Hepatocyte (in vitro differentiated cells): ENCODE measurements around the gene LDB2. TPM values are rescaled to one million over a fixed set of nuclear protein-coding genes. Genes with fewer than 3 reads are reported as not detected.

ENCODE experiments used
- DNase-seq: peaks from one replicate; pipeline ENCODE4 v3.0.0-alpha.2; 2016; ENCODE audit warnings: low spot score
- H2AFZ ChIP-seq: fragments of 200-600 bp; sonication (generic); 2 replicates; pipeline ENCODE4 v1.6.0; 2016; ENCODE audit warnings: antibody characterized with exemption, mild to moderate bottlenecking
- H3K27ac ChIP-seq: fragments of 200-600 bp; sonication (generic); 2 replicates; pipeline ENCODE4 v1.5.1; 2016; ENCODE audit warnings: mild to moderate bottlenecking
- H3K27me3 ChIP-seq: fragments of 200-600 bp; sonication (generic); 2 replicates; pipeline ENCODE4 v1.6.1; 2016
- H3K36me3 ChIP-seq: fragments of 200-600 bp; sonication (generic); replicated peaks from 2 replicates; pipeline ENCODE4 v1.5.1; 2016; ENCODE audit warnings: low read depth; ENCODE audit not compliant: insufficient read depth
- H3K4me1 ChIP-seq: fragments of 200-600 bp; sonication (generic); 2 replicates; pipeline ENCODE4 v1.5.1; 2016; ENCODE audit warnings: mild to moderate bottlenecking, moderate library complexity; ENCODE audit not compliant: insufficient read depth
- H3K4me2 ChIP-seq: fragments of 200-600 bp; sonication (generic); 2 replicates; pipeline ENCODE4 v1.6.0; 2016
- H3K4me3 ChIP-seq: fragments of 200-600 bp; sonication (generic); 2 replicates; pipeline ENCODE4 v1.5.1; 2016; ENCODE audit warnings: mild to moderate bottlenecking
- H3K79me2 ChIP-seq: fragments of 200-600 bp; sonication (generic); 2 replicates; pipeline ENCODE4 v1.6.0; 2017; ENCODE audit warnings: mild to moderate bottlenecking
- H3K9me2 ChIP-seq: fragments of 200-600 bp; sonication (generic); replicated peaks from 2 replicates; pipeline ENCODE4 v1.6.0; 2017; ENCODE audit warnings: mild to moderate bottlenecking; ENCODE audit not compliant: insufficient read depth
- H3K9me3 ChIP-seq: fragments of 200-600 bp; sonication (generic); 2 replicates; pipeline ENCODE4 v1.5.1; 2016; ENCODE audit warnings: low read depth, mild to moderate bottlenecking
- H4K20me1 ChIP-seq: fragments of 200-600 bp; sonication (generic); 2 replicates; pipeline ENCODE4 v1.6.0; 2016; ENCODE audit warnings: mild to moderate bottlenecking; ENCODE audit not compliant: insufficient read depth, poor library complexity, severe bottlenecking
- EZH2 ChIP-seq: fragments of 200-600 bp; sonication (generic); IDR thresholded peaks from 2 replicates; pipeline ENCODE4 v1.6.1; 2016; ENCODE audit warnings: antibody characterized with exemption, mild to moderate bottlenecking, borderline replicate concordance
- EZH2phosphoT487 ChIP-seq: fragments of 200-600 bp; sonication (generic); IDR thresholded peaks from one replicate; pipeline ENCODE4 v1.6.1; 2018; ENCODE audit warnings: antibody characterized with exemption, mild to moderate bottlenecking, low read depth, moderate library complexity; ENCODE audit not compliant: unreplicated experiment, severe bottlenecking
- WGBS: methylation state at CpG from one replicate; pipeline ENCODE4 v1.1.6; 2016; ENCODE audit warnings: low lambda C conversion rate; ENCODE audit errors: missing lambda C conversion rate; 5-methylcytosine and 5-hydroxymethylcytosine counted together
- polyA plus RNA-seq: library from polyadenylated mRNA; unstranded; fragments of >200 nt; fragmentation: Nextera tagmentation; extraction: Ambion mirVana; gene quantifications from 2 replicates; pipeline ENCODE4 v1.2.1, GENCODE V29; 2016
- total RNA-seq: library from RNA; depleted of rRNA; stranded (reverse); fragments of >200 nt; gene quantifications from 2 replicates; pipeline ENCODE4 v1.2.3, GENCODE V29; 2014
- TF ChIP-seq, protein P1 (sequence below): fragments of 200-600 bp; sonication (generic); IDR thresholded peaks from 2 replicates; pipeline ENCODE4 v1.5.1; 2016; ENCODE audit warnings: antibody characterized with exemption, mild to moderate bottlenecking; ENCODE audit not compliant: poor library complexity

The LDB2 gene
- total and polyA plus RNA-seq, 2 experiments from 2014 or later: 8.7 to 20.3 TPM

DNA sequence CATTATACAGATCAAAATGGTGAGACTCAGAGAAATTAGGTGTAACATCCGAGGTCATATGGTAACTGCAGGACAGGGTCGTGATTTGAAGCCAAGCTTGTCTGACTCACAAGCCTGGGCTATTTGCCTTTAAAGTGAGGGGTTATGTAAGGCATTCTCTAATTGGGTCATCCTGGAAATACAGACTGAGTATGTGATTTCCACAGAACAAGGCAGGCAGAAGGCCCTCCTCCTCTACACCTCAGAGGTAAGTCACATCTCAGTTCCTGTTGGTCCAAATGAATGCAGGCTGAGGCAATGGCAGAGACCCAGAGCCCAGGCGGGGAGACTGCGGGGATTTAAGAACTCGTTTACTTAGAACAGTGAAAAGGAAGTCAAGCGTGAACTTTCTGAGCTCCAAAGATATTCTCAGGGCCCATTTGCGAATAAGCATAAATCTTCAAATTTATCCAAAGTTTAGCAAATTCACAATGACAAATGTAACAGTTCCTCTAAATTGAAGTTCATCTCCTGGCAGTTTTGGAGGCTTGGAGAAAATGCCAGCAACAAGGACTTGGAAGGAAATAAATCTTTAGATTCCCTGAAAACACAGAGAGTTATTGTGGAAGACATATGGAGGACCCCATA, 153.3 kb downstream of the LDB2 start:
- H3K27me3 ChIP-seq: no peaks in the 10 kb centered on the region
- H4K20me1 ChIP-seq: no peaks in the 10 kb centered on the region
- H3K36me3 ChIP-seq: no peaks in the 10 kb centered on the region
- H3K4me3 ChIP-seq: no peak overlapping the region
- no peak overlapping the region for H3K4me2 ChIP-seq
- H3K9me3 ChIP-seq: no peaks in the 10 kb centered on the region
- TF ChIP-seq EZH2 (no peak), EZH2phosphoT487 (no peak)
- TF ChIP-seq, protein P1, sequence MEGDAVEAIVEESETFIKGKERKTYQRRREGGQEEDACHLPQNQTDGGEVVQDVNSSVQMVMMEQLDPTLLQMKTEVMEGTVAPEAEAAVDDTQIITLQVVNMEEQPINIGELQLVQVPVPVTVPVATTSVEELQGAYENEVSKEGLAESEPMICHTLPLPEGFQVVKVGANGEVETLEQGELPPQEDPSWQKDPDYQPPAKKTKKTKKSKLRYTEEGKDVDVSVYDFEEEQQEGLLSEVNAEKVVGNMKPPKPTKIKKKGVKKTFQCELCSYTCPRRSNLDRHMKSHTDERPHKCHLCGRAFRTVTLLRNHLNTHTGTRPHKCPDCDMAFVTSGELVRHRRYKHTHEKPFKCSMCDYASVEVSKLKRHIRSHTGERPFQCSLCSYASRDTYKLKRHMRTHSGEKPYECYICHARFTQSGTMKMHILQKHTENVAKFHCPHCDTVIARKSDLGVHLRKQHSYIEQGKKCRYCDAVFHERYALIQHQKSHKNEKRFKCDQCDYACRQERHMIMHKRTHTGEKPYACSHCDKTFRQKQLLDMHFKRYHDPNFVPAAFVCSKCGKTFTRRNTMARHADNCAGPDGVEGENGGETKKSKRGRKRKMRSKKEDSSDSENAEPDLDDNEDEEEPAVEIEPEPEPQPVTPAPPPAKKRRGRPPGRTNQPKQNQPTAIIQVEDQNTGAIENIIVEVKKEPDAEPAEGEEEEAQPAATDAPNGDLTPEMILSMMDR: no peak
- H3K79me2 ChIP-seq: no peaks in the 10 kb centered on the region
- no peak overlapping the region for H3K27ac ChIP-seq
- 88% methylated on average over 7 of the region's 7 CpGs for WGBS
- H2AFZ ChIP-seq: no peak overlapping the region
- no peaks in the 10 kb centered on the region for H3K9me2 ChIP-seq
- DNase-seq: no peak
- no peaks in the 10 kb centered on the region for H3K4me1 ChIP-seq

DNA sequence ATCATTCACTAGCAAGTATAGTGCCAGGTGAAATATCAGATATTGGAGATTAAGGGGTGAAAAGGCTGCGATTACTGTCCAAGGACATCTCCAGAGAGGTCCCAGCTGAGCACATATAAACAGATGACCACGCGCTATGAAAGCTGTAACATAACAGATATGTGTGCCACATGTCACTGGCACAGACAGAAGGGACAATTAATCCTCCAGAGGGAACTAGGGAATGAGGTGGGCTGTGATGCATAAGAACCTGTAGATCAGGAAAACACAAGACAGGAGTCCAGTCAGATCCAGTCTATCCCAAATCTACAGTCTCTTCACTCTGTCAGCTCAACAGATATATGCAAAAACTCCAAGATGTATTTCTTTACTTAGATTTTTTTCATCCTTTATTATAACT, 157.2 kb downstream of the LDB2 start:
- Histone ChIP-seq H3K9me3 (no peaks in the 10 kb centered on the region), H3K9me2 (no peaks in the 10 kb centered on the region), H3K4me2 (no peak overlapping the region), H2AFZ (no peak overlapping the region), H4K20me1 (no peaks in the 10 kb centered on the region), H3K4me1 (no peaks in the 10 kb centered on the region), H3K4me3 (no peak overlapping the region), H3K36me3 (no peaks in the 10 kb centered on the region), H3K27me3 (no peaks in the 10 kb centered on the region), H3K79me2 (no peaks in the 10 kb centered on the region), H3K27ac (no peak overlapping the region)
- TF ChIP-seq EZH2: no peak
- TF ChIP-seq, protein P1: no peak
- TF ChIP-seq EZH2phosphoT487: no peak
- DNase-seq: no peak
- WGBS: 82% methylated on average over 3 of the region's 3 CpGs

DNA sequence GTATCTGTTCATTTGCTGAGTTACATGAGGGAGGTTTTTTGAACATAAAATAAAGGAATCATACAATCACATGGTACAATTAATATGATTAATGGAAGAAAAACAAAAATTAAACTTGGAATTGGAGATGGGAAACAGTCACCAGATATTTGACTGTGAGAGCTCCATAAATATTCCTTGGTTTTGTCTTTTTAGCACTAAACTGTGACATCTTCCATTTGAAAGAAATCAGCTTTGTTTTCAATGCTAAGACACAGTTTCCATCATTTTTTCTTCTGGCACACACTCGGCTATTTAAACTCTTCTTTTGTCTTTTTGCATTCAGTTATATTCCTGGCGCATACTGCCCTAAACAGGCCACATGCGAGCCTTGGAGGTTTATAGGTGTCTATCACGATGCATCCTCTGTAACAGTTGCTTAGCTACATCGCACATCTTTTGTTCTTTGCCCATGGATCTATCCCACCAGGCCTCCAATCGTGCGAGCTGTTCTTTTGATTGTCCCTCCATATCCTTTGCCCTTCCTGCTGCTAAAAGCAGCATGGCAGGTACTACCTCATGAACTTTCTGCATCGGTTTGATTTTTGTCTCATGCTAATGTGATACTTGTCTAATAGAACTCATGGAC, 158.3 kb downstream of the LDB2 start:
- Histone ChIP-seq H3K27me3 (no peaks in the 10 kb centered on the region), H3K27ac (no peak overlapping the region)
- WGBS: 95% methylated on average over 8 of the region's 8 CpGs

More for the DNA sequence above, 158.3 kb downstream of the LDB2 start:
- Histone ChIP-seq H3K9me2 (no peaks in the 10 kb centered on the region), H3K4me3 (no peak overlapping the region), H3K9me3 (no peaks in the 10 kb centered on the region), H3K79me2 (no peaks in the 10 kb centered on the region), H4K20me1 (no peaks in the 10 kb centered on the region), H3K4me2 (no peak overlapping the region), H3K4me1 (no peaks in the 10 kb centered on the region), H3K36me3 (no peaks in the 10 kb centered on the region), H2AFZ (no peak overlapping the region)
- TF ChIP-seq EZH2 (no peak), EZH2phosphoT487 (no peak)
- TF ChIP-seq, protein P1: no peak
- DNase-seq: no peak
